Erythroblast (primary cell): ENCODE measurements around the gene NARF.

Experiments used
- GATA1 ChIP-seq: IDR thresholded peaks from 2 replicates; pipeline ENCODE4 v1.6.1; 2011; ENCODE audit warnings: low read depth, mild to moderate bottlenecking, control low read depth, low read length, moderate library complexity
- POLR2A ChIP-seq: IDR thresholded peaks from 2 replicates; pipeline ENCODE4 v1.6.1; 2011; ENCODE audit warnings: mild to moderate bottlenecking, low read length

DNA sequence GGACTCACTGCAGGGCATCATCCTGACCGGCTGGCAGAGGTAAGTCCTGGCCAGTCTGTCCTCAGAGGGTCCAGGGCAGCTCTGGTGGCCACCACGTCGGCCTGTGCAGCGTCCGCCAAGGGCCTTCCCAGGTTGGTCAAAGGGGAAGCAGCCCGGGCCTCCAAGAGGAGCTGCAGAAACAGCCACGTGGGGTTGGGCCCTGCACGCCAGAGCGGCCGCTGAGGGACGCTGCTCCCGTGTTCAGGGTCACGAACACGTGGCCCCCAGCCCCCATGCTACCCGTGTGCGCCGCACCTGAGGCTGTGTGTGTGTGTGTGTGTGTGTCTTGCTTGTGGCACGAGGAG is 21.2 kb upstream of the NARF start:
- TF ChIP-seq POLR2A (no peak), GATA1 (no peak)
